ENCODE data around the gene EIF1B.

EIF1B gene

GRCh38 chr3:40290396-40290795 lies 19.1 kb upstream of the EIF1B start:
- DNase-seq (no peak), ATAC-seq (ENCODE audit: insufficient read depth, low read depth) (peak; percentile 56; the same call in 1 of the 3 replicates)
- no peak overlapping the region for H3K27ac ChIP-seq (ENCODE audit: low read length)
- H3K4me3 ChIP-seq (ENCODE audit: low read depth in 1 of 2, low read length in 2 of 2), result no peak overlapping the region
- TF ChIP-seq CTCF (IDR thresholded peaks at IDR 0.05; ENCODE audit: borderline replicate concordance, extremely low read depth, low read length, poor library complexity, severe bottlenecking), result no peak
- TF ChIP-seq EZH2 (IDR thresholded peaks at IDR 0.05; ENCODE audit: borderline replicate concordance, low read depth, low read length, severe bottlenecking), result no peak
- no peaks in the 10 kb centered on the region for H3K27me3 ChIP-seq (ENCODE audit: insufficient read depth, low read length, poor library complexity)
- no peak overlapping the region for H2AFZ ChIP-seq (ENCODE audit: low read depth, low read length)
- H3K36me3 ChIP-seq (ENCODE audit: insufficient read depth, low read length), result peaks cover 10% of the 10 kb centered on the region; the same call in 1 of the 2 replicates
- H3K4me1 ChIP-seq (ENCODE audit: insufficient read depth, low read length), result no peaks in the 10 kb centered on the region
- no peaks in the 10 kb centered on the region for H4K20me1 ChIP-seq (ENCODE audit: insufficient read depth, low read length)
- H3K4me2 ChIP-seq (ENCODE audit: insufficient read depth, low read length), result no peak overlapping the region
- H3K9me3 ChIP-seq (ENCODE audit: insufficient read depth, low read length, severe bottlenecking), result peaks cover 9% of the 10 kb centered on the region
- H3K79me2 ChIP-seq (ENCODE audit: insufficient read depth, low read length), result no peaks in the 10 kb centered on the region
- no peak overlapping the region for H3K9ac ChIP-seq (ENCODE audit: low read depth, low read length)

GRCh38 chr3:40291471-40291870 lies 18.0 kb upstream of the EIF1B start:
- no peaks in the 10 kb centered on the region for H3K27me3 ChIP-seq (ENCODE audit: insufficient read depth, low read length, poor library complexity)
- ATAC-seq (ENCODE audit: insufficient read depth, low read depth) (no peak), DNase-seq (no peak)
- TF ChIP-seq EZH2 (IDR thresholded peaks at IDR 0.05; ENCODE audit: borderline replicate concordance, low read depth, low read length, severe bottlenecking), result no peak
- no peak overlapping the region for H2AFZ ChIP-seq (ENCODE audit: low read depth, low read length)
- H3K9me3 ChIP-seq (ENCODE audit: insufficient read depth, low read length, severe bottlenecking), result peaks cover 9% of the 10 kb centered on the region
- no peak overlapping the region for H3K27ac ChIP-seq (ENCODE audit: low read length)
- no peaks in the 10 kb centered on the region for H4K20me1 ChIP-seq (ENCODE audit: insufficient read depth, low read length)
- no peak overlapping the region for H3K9ac ChIP-seq (ENCODE audit: low read depth, low read length)
- H3K4me2 ChIP-seq (ENCODE audit: insufficient read depth, low read length), result no peak overlapping the region
- no peaks in the 10 kb centered on the region for H3K79me2 ChIP-seq (ENCODE audit: insufficient read depth, low read length)
- no peak overlapping the region for H3K4me3 ChIP-seq (ENCODE audit: low read depth in 1 of 2, low read length in 2 of 2)
- no peaks in the 10 kb centered on the region for H3K4me1 ChIP-seq (ENCODE audit: insufficient read depth, low read length)
- peaks cover 10% of the 10 kb centered on the region; the same call in 1 of the 2 replicates for H3K36me3 ChIP-seq (ENCODE audit: insufficient read depth, low read length)

GRCh38 chr3:40292637-40293349 lies 16.7 kb upstream of the EIF1B start:
- H3K36me3 ChIP-seq (ENCODE audit: insufficient read depth, low read length), result peaks cover 12% of the 10 kb centered on the region; the same call in 1 of the 2 replicates
- no peak overlapping the region for H3K4me3 ChIP-seq (ENCODE audit: low read depth in 1 of 2, low read length in 2 of 2)
- H4K20me1 ChIP-seq (ENCODE audit: insufficient read depth, low read length), result no peaks in the 10 kb centered on the region
- no peaks in the 10 kb centered on the region for H3K79me2 ChIP-seq (ENCODE audit: insufficient read depth, low read length)
- H3K9ac ChIP-seq (ENCODE audit: low read depth, low read length), result no peak overlapping the region
- no peak overlapping the region for H2AFZ ChIP-seq (ENCODE audit: low read depth, low read length)
- H3K4me1 ChIP-seq (ENCODE audit: insufficient read depth, low read length), result no peaks in the 10 kb centered on the region
- H3K9me3 ChIP-seq (ENCODE audit: insufficient read depth, low read length, severe bottlenecking), result peaks cover 9% of the 10 kb centered on the region
- H3K4me2 ChIP-seq (ENCODE audit: insufficient read depth, low read length), result no peak overlapping the region
- no peak for TF ChIP-seq EZH2 (IDR thresholded peaks at IDR 0.05; ENCODE audit: borderline replicate concordance, low read depth, low read length, severe bottlenecking)
- ATAC-seq (ENCODE audit: insufficient read depth, low read depth), result no peak
- no peak for DNase-seq
- H3K27ac ChIP-seq (ENCODE audit: low read length), result no peak overlapping the region
- no peaks in the 10 kb centered on the region for H3K27me3 ChIP-seq (ENCODE audit: insufficient read depth, low read length, poor library complexity)

GRCh38 chr3:40294434-40294833 lies 15.1 kb upstream of the EIF1B start:
- TF ChIP-seq CTCF (IDR thresholded peaks at IDR 0.05; ENCODE audit: borderline replicate concordance, extremely low read depth, low read length, poor library complexity, severe bottlenecking), result no peak
- TF ChIP-seq EZH2 (IDR thresholded peaks at IDR 0.05; ENCODE audit: borderline replicate concordance, low read depth, low read length, severe bottlenecking), result no peak
- ATAC-seq (ENCODE audit: insufficient read depth, low read depth) (no peak), DNase-seq (no peak)
- Histone ChIP-seq H4K20me1 (ENCODE audit: insufficient read depth, low read length) (no peaks in the 10 kb centered on the region), H3K27ac (ENCODE audit: low read length) (no peak overlapping the region), H3K27me3 (ENCODE audit: insufficient read depth, low read length, poor library complexity) (no peaks in the 10 kb centered on the region), H2AFZ (ENCODE audit: low read depth, low read length) (no peak overlapping the region), H3K4me3 (ENCODE audit: low read depth in 1 of 2, low read length in 2 of 2) (no peak overlapping the region), H3K36me3 (ENCODE audit: insufficient read depth, low read length) (peaks cover 12% of the 10 kb centered on the region; the same call in 1 of the 2 replicates), H3K4me2 (ENCODE audit: insufficient read depth, low read length) (no peak overlapping the region), H3K9ac (ENCODE audit: low read depth, low read length) (no peak overlapping the region), H3K4me1 (ENCODE audit: insufficient read depth, low read length) (no peaks in the 10 kb centered on the region), H3K79me2 (ENCODE audit: insufficient read depth, low read length) (no peaks in the 10 kb centered on the region), H3K9me3 (ENCODE audit: insufficient read depth, low read length, severe bottlenecking) (peaks cover 9% of the 10 kb centered on the region)
